Omental fat pad (tissue), 4 donors: ENCODE results near the gene GALNT5. TPM values are rescaled to one million over a fixed set of nuclear protein-coding genes. Genes with fewer than 3 reads are reported as not detected.
A peak's percentile ranks its signal among the peaks of the same experiment; 100 is the strongest.

ENCODE experiments used
- ATAC-seq: fragments of 150-250 bp; one replicate; pipeline ENCODE4 v1.9.1; 2016; ENCODE audit warnings: mild to moderate bottlenecking, moderate library complexity; ENCODE audit not compliant: low FRiP score
- DNase-seq: peaks from one replicate; pipeline ENCODE4 v3.0.0-alpha.2; 2019; ENCODE audit warnings: low spot score
- total RNA-seq, 4 donors: library from RNA; depleted of rRNA; stranded (reverse); fragments of >200 nt; gene quantifications; one replicate each; pipeline ENCODE4 v1.1.0, GENCODE V29; 2016
- TF ChIP-seq, protein P1 (sequence below), 3 donors: fragments of 450-650 bp; IDR thresholded peaks; one replicate each; pipeline ENCODE4 v1.5.1; 2016 to 2017; ENCODE audit warnings: antibody characterized with exemption in 3 of 3, mild to moderate bottlenecking in 3 of 3, moderate library complexity in 2 of 3

GALNT5 gene
- total RNA-seq, 4 donors from 2014 or later, result 0.06 to 0.16 (median 0.09) TPM; not detected in 1

- no peak for DNase-seq
- TF ChIP-seq, protein P1, sequence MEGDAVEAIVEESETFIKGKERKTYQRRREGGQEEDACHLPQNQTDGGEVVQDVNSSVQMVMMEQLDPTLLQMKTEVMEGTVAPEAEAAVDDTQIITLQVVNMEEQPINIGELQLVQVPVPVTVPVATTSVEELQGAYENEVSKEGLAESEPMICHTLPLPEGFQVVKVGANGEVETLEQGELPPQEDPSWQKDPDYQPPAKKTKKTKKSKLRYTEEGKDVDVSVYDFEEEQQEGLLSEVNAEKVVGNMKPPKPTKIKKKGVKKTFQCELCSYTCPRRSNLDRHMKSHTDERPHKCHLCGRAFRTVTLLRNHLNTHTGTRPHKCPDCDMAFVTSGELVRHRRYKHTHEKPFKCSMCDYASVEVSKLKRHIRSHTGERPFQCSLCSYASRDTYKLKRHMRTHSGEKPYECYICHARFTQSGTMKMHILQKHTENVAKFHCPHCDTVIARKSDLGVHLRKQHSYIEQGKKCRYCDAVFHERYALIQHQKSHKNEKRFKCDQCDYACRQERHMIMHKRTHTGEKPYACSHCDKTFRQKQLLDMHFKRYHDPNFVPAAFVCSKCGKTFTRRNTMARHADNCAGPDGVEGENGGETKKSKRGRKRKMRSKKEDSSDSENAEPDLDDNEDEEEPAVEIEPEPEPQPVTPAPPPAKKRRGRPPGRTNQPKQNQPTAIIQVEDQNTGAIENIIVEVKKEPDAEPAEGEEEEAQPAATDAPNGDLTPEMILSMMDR (IDR thresholded peaks at IDR 0.05), result no peak
- ATAC-seq, result no peak
These were observed 1.9 kb downstream of the GALNT5 start for GRCh38 chr2:157259386-157259785.

- no peak for DNase-seq
- ATAC-seq, result no peak
- TF ChIP-seq, protein P1 (IDR thresholded peaks at IDR 0.05), result no peak
These were observed 2.5 kb downstream of the GALNT5 start for GRCh38 chr2:157259960-157260359.

GRCh38 chr2:157260533-157261198 lies 3.2 kb downstream of the GALNT5 start:
- no peak for ATAC-seq
- TF ChIP-seq, protein P1 (IDR thresholded peaks at IDR 0.05), result no peak

GRCh38 chr2:157261199-157261782 lies 3.8 kb downstream of the GALNT5 start:
- ATAC-seq (peak; percentile 56), DNase-seq (no peak)
- TF ChIP-seq, protein P1 (IDR thresholded peaks at IDR 0.05), result no peak

More at GRCh38 chr2:157260533-157261198, 3.2 kb downstream of the GALNT5 start:
- DNase-seq, result no peak

DNA sequence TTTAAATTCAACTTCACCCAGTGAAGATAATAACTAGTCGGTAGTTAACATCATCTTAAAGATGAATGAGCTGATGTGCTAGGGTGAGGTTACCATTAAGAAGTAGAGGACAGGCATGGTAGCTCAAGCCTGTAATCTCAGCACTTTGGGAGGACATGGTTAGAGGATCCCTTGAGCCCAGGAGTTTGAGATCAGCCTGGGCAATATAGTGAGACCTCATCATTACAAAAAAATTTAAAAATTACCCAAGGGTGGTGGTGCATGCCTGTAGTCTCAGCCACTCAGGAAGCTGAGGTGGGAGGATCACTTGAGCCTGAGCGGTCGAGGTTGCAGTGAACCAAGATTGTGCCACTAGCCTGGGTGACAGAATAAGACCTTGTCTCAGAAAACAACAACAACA lies 4.7 kb downstream of the GALNT5 start:
- DNase-seq, result no peak
- TF ChIP-seq, protein P1 (IDR thresholded peaks at IDR 0.05), result no peak
- no peak for ATAC-seq

GRCh38 chr2:157264099-157264498 lies 6.6 kb downstream of the GALNT5 start:
- TF ChIP-seq, protein P1 (IDR thresholded peaks at IDR 0.05), result no peak
- DNase-seq (no peak), ATAC-seq (no peak)

- TF ChIP-seq, protein P1 (IDR thresholded peaks at IDR 0.05), result no peak
- DNase-seq (no peak), ATAC-seq (no peak)
These were observed 8.3 kb downstream of the GALNT5 start for GRCh38 chr2:157265825-157266224.
